Activated CD4-positive, alpha-beta T cell treated with anti-CD3 and anti-CD28 coated beads, Interleukin-2, amount 50 U/mL, for 1 hour (primary cell): ENCODE measurements around the gene FCRL3.
"Not testable (repeated sequence)": the region's sequence is repeated elsewhere in the genome, so short reads cannot be mapped to it uniquely, and the experiment has no call there.

Experiments
- DNase-seq: peaks from one replicate; pipeline ENCODE4 v3.0.0-alpha.2; 2020

FCRL3 gene, protein sequence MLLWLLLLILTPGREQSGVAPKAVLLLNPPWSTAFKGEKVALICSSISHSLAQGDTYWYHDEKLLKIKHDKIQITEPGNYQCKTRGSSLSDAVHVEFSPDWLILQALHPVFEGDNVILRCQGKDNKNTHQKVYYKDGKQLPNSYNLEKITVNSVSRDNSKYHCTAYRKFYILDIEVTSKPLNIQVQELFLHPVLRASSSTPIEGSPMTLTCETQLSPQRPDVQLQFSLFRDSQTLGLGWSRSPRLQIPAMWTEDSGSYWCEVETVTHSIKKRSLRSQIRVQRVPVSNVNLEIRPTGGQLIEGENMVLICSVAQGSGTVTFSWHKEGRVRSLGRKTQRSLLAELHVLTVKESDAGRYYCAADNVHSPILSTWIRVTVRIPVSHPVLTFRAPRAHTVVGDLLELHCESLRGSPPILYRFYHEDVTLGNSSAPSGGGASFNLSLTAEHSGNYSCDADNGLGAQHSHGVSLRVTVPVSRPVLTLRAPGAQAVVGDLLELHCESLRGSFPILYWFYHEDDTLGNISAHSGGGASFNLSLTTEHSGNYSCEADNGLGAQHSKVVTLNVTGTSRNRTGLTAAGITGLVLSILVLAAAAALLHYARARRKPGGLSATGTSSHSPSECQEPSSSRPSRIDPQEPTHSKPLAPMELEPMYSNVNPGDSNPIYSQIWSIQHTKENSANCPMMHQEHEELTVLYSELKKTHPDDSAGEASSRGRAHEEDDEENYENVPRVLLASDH

DNA sequence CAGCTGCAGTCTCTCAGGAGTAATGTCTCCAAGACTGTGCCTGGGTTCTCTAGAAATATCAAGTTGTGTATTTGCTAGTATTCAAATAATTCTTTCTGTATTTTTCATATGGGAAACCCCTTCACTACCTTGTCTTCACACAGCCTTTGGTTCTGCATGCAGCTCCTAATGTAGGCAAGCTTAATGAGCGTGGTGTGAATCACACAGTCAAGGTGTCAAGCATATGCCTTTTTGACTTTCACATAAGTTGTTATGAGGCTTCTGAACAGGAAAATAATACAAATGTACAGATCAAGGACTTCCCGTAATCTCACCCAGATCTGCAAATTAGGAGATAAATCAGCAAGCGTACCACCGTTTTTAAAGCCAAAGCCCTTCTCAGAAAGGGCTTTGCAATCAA, at the start of gene FCRL3:
Gene FCRL3 (minus strand): TSS at position 38 of the 400 bp plus-strand sequence. CDS start 280 bp downstream, outside the sequence.
- no peak for DNase-seq

DNA sequence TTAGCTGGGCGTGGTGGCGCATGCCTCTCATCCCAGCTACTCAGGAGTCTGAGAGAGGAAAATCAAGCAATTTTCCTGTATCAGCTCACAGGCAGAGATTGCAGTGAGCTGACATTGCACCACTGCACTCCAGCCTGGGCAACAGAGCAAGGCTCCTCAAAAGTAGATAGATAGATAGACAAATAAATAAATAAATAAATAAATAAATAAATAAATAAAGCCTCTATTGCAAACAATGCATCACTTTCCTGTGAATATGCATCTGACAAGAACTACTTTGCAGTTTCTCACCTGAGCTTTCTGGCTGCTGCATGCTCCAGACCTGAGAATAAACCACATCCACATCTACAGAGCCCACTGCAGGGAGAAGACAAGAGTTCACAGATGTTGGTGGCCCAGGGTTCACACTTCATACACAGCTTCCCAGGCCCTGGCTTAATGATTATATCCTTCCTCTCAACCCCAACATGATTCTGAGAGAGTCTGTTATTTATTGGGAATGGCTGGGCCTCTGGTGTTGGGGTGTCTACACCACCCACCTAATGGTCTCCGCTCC, 47.8 kb upstream of the FCRL3 start:
- no peak for DNase-seq

DNA sequence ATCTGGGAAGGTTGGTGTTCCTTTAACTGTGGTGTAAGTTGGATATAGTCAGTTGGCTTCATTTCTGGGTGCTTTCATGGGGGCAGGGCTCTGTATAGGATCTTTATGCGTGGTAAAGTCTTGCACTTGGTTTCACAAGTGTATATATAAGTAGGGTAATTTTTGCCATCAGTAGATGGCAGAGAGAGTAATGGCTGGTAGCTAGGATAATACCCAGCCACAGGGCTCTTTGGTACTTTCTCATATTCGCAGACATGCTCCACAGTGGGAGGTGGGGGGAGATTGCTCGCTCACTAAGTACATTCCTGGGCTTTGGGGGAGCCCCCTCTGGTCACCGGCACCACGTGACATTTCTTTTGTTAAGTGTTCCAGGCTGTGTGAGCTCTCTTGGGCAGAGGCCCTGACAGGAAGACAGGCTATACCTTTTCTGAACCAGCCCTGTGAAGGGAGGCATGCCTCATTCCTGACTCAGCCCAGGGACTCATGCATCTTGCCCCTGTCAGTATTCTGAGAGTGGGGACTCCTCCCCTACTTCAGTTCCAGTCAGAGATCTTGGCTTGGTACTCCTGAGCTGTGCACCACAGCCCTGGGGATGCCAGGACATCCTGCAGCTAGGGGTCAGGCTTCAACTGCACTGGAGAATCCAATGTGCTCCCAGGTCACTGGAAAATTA, 38.8 kb upstream of the FCRL3 start:
- no peak for DNase-seq

DNA sequence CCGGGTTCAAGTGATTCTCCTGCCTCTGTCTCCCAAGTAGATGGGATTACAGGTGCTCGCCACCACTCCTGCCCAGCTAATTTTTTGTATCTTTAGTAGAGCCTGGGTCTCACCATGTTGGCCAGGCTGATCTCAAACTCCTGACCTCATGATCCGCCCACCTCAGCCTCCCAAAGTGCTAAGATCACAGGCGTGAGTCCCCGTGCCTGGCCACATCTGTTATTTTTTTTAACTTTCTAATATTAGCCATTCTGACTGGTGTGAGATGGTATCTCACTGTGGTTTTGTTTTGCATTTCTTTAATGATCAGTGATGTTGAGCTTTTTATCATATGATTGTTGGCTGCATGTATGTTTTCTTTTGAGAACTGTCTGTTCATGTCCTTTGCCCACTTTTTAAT, 35.4 kb upstream of the FCRL3 start:
- DNase-seq = not testable (repeated sequence)

DNA sequence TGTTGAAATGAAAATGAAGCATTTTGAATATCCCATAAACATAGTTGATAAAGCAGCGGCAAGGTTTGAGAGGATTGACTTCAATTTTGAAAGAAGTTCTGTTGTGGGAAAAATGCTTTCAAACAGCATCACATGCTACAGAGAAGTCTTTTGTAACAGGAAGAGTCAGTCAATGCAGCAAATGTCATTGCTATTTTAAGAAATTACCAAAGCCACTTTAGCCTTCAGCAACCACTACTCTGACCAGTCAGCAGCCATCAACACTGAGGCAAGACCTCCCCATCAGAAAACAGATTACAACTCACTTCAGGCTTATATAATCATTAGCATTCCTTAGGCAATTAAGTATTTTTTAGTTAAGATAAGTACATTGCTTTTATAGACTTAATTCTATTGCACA, 33.8 kb upstream of the FCRL3 start:
- no peak for DNase-seq

DNA sequence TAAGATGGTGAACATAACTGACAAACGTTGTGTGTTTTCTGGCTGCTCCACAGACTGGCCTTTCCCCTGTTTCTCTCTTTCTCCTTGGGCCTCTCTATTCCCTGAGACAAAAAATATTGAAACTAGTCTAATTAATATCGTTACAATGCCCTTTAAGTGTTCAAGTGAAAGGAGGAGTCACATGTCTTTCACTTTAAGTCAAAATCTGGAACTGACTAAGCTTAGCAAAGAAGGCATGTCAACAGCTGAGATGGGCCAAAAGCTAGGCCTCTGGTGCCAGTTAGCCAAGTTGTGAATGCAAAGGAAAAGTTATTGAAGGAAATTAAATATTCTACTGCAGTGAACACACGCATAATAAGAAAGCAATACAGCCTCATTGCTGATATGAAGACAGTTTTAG, 32.2 kb upstream of the FCRL3 start:
- no peak for DNase-seq

DNA sequence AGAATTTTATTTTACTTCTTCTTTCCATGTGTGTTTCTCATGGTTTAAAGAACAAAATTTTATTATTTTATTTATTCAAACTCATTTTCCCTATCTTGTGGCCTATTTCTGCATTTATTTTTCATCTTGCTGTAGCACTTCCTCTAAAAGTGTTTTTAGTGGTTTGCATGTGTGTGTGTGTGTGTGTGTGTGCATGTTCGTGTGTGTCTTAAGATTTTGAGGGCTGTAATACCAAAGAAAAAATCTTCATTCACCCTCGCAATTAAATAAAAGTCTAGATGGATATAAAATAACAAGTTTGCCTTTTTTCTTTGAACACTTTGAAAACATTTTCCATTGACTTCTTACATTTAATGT, 24.6 kb upstream of the FCRL3 start:
- no peak for DNase-seq

DNA sequence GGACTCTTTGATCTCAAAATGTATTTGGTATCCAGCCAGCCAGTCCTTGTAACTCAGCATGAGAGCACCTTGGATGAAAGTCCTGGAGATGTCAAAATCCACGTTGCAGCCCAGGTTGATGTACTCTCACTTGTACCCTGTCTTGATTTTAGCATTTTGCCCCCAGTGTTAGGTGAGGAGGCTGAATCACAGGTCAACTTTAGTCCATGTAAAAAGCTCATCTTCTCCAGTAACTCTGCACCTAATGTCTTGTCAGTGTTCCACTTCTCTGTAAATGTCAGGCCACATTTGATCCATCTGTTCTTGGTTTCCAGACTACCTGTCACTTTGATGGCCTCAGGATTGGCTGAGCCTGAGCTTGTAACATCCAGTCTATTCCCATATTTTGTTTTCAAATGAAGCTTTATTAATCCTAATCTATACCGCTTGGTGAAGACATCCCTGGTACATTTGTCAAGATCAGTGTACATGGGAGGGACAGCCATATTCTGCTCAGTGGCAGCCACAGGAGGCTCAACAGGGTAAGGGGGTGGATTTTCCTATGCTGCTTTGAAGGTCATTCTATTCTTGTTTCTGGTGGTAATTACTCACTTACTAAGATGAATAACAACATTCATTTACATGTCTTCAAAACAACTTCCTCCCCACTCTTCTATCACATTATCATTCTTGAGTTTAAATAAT, 24.1 kb upstream of the FCRL3 start:
- DNase-seq = no peak

DNA sequence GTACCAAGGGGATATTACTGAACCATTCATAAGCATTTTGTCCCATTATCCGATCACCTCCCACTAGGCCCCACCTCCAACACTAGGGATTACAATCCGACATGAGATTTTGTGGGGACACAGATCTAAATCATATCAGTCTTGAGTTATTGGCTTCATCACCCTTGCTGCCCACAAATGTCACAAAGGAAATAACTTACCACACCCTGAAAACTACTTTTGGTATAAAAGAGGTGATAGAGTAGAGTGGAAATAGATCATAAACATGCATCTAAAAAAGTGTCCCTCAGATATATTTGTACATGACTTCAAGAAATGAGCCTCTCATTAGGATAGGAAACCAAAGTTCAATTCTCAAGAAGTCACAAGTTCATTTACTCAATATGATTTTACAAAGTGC, 22.6 kb upstream of the FCRL3 start:
- DNase-seq = no peak

DNA sequence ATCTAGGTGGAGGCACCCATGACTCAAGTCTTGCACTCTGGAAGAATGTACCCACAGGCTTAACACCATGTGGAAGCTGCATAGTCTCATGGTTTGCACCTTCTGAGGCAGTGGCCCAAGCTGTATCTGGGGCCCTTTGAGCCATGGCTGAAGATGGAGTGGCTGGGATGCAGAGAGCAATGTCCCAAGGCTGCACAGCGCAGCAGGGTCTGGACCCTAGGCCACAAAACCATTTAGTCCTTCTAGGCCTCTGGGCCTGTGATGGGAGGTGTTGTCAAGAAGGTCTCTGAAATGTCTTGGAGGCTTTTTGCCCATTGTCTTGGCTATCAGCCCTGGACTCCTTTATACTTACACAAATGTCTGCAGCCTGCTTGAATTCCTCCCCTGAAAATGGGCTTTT, 21.4 kb upstream of the FCRL3 start:
- no peak for DNase-seq

DNA sequence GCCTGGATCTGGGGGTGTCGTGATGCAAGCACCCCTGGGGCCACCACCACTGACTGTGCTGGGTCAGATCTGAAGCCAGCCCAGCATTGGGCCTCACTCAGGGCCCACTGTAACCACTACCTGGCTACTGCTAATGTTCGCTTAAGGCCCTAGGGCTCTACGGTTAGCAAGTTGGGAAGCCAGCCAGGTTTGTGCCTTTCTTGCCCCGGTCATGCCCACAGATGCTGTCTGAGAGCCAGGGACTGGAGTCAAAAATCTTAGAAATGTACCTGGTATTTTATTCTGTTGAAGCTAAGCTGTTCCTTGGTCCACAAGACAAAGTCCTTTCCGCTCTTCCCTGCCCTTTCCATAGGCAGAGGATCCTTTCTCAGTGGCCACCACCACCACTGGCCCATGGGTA, 15.2 kb upstream of the FCRL3 start:
- no peak for DNase-seq

DNA sequence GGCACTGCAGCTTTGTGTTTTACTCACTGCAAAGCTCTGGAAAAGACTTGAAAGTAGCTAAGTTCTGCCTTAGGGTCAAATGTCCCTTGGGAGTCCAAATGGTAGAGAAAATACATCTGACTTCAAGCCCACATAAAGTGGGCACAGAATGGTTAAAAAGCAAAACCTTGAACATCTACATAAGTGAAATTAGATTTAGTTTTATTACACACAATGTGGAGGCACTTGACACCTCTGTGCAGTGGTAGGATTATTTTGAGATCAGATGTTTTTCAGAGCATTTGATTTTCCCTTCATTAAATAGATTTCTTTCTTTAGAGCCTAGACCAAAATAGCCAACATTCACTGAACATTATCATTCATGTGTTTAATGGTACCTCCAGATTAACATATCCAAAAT, 11.2 kb upstream of the FCRL3 start:
- DNase-seq = no peak

DNA sequence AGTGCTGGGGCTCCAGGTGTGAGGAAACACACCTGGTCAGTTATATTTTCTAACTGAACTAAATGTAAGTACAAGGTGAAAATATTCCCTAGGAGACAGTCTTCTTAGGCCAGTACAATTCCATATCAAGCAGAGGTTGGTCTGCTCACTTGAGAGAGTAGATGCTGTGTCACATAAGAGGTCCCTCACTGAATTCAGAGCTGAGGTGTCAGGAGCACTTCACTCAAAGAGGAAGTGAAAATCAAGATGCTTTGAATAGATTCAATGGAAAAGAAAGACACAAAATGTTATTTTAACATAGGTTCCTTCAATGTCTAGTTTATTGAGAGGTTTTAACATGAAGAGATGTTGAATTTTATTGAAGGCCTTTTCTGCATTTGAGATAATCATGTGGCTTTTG, 4.3 kb upstream of the FCRL3 start:
- DNase-seq = no peak

DNA sequence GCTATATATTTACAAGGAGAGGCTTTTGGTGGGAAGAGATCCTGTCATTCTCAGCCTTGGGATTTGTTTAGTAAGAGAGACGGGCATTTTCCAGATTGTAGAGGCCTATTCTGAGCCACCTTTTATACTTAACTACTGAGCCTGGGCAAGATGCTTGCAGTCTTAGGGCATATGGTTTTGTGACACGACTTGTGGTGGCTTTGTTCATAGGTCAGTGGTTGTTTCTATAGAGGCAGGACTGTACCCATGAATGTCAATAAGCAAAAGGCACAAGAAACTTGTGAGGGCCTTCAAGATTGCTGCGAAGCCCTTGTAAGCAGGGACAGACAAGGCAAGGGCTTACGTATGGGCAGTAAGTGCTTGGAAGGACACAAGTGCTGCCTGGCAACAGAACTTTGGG, 3.4 kb upstream of the FCRL3 start:
- no peak for DNase-seq

DNA sequence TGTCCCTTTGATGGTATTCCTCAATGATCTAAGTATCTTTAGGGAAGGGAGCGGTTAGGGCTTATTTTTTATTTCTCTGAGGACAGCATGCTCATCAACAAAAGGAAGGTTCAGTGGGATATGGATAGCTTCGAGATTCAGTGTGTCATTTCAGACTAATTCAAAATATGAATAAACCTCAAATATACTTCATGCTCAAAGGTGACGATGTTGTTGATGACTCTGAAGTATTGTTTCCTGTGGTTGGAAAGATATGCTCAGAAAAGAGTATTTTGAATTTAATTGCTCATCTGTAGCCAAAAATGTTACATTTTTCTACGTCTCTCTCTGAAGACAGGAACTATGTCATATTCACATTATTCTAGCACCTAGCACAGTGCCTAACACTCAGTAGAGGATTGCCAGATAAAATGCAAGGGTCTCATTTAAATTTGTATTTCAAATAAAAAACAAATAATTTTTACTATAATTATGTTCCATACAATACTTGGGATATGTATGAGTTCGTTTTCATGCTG, 1.8 kb upstream of the FCRL3 start:
- no peak for DNase-seq

DNA sequence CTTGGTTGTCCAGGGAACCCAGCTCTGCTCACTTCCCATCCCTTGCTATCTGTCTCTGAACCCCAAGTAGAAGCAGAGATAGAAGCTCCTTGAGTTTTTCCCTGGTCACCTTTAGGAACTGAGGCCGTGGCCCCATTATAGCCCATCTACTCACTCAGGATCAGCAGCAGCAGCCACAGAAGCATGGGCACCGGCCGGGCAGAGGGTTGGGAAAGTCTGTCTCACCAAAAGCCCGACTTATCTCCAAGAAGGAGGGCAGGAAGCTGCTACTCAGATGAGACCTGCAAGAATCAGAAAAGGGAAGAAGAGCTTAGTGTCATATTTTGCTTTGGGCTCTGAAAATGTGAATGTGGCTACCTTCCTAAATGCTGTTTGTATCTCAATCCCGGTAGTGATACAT, 264 bp downstream of the FCRL3 start:
- DNase-seq = no peak

DNA sequence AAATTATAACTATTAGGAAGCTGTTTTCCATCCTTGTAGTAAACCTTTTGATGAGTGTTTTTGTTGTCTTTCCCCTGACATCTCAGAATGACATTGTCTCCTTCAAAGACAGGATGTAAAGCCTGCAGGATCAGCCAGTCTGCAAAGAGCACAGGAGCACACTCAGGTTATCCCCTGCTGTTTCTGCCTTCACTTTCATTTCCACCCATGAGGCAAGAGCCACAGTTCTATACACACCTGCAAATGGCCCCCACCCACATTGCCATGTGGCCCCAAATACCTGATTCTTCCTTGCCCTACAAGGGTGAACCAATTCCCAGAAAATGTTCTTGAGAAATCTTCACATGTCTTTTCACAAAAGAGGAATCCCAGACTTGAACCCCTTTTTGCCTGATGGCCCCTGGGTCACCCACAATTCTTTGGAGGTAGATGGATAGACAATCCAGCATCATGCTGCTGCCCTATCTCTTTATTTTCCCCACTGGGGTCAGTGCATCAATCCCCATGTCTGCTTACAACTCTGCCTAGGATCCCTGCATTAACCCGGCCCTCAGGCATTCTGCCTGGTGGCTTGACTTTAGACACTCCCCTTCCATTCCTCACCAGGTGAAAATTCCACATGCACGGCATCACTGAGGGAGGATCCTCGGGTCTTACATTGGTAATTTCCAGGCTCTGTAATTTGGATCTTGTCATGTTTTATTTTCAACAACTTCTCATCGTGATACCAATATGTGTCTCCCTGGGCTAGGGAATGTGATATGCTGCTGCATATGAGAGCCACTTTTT, 2.6 kb downstream of the FCRL3 start:
- no peak for DNase-seq

DNA sequence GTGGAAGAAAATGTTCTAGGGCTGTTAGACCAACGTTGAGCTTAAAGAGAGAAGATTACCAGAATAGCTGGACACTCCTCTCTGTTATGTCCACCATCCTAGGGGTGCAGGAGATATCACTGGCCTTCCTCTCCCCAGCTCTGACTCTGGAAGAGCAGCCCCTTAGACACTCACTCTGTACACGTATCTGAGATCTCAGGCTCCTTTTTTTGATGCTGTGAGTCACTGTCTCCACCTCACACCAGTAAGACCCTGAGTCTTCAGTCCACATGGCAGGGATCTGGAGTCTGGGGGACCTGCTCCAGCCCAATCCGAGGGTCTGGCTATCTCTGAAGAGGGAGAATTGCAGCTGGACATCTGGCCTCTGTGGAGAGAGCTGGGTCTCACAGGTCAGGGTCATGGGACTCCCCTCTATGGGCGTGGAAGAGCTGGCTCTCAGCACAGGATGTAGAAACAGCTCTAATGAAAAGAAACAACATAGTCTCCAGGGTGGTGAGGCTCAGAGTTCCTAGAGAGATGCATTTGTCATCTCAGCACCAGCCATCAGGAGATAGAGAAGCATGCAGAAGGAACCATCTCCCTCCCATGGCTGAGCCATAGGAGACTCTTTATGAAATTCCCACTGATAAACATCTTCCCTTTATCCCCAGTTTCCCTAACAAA, 3.5 kb downstream of the FCRL3 start:
- no peak for DNase-seq

DNA sequence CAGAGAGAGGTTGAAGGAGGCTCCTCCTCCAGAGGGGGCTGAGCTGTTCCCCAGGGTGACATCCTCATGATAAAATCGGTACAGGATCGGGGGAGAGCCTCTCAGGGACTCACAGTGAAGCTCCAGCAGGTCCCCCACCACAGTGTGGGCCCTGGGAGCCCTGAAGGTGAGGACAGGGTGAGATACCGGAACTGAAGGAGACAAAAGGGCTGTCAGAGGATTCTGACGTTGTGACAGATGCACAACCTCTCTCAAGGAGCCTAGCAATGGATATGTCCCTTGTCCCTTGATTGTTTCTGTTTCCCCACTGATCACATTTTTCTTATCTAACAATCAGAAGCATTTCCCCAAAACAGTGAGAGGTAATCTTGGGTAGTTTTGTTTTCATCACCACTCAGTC, 5.2 kb downstream of the FCRL3 start:
- no peak for DNase-seq

DNA sequence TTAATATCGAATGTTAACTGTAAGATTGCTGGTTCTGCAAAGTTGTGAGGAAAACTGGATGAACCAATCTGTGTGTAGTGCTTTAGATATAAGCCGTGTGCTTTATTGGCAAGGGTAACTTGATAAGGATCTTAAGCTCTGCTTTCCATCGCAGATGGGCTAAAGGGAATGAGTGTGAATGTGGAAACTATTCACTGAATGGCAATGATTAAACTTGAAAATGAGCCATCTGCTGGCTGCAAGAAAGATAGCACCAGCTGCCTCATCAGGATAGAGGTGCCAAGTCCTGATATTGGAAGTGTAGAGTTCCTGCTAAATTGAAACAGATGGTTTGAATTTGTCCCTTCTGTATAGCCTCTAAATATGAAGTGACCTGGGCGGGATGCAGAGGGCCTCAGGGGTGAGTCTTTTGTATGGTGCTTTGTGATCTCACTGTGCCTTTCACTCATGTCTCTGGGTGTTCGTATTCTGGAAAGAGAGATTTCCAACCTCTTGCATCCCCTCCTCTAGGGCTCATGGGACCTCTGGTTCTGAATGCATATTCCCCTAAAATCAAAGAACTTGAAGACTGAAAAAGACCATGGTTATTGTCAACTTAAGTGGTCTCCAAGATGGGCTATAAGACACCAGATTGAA, 9.2 kb downstream of the FCRL3 start:
- DNase-seq = no peak
